Parathyroid adenoma (tissue), 2 donors: ENCODE measurements around the gene TUBA1C.

ENCODE experiments used
- H2AFZ ChIP-seq: fragments of 300-600 bp; sonication (generic); one replicate; pipeline ENCODE4 v1.7.0; 2017; ENCODE audit warnings: antibody characterized with exemption, mild to moderate bottlenecking
- H3K27ac ChIP-seq: fragments of 300-600 bp; sonication (generic); one replicate; pipeline ENCODE4 v1.7.0; 2017
- H3K27me3 ChIP-seq: fragments of 300-600 bp; sonication (generic); one replicate; pipeline ENCODE4 v1.7.0; 2017; ENCODE audit warnings: low read length; ENCODE audit not compliant: control insufficient read depth, insufficient read depth
- H3K36me3 ChIP-seq: fragments of 300-600 bp; sonication (generic); one replicate; pipeline ENCODE4 v1.7.0; 2017; ENCODE audit warnings: low read length; ENCODE audit not compliant: control insufficient read depth, insufficient read depth
- H3K4me1 ChIP-seq: fragments of 300-600 bp; sonication (generic); one replicate; pipeline ENCODE4 v1.7.0; 2017; ENCODE audit warnings: control low read depth
- H3K4me2 ChIP-seq: fragments of 300-600 bp; sonication (generic); one replicate; pipeline ENCODE4 v1.7.0; 2017; ENCODE audit warnings: low read length
- H3K4me3 ChIP-seq: fragments of 300-600 bp; sonication (generic); one replicate; pipeline ENCODE4 v1.7.0; 2017; ENCODE audit warnings: low read depth, low read length
- H3K79me2 ChIP-seq: fragments of 300-600 bp; sonication (generic); one replicate; pipeline ENCODE4 v1.7.0; 2017; ENCODE audit warnings: control low read depth
- H3K9ac ChIP-seq: fragments of 300-600 bp; sonication (generic); one replicate; pipeline ENCODE4 v1.7.0; 2017; ENCODE audit warnings: mild to moderate bottlenecking
- H3K9me3 ChIP-seq: fragments of 300-600 bp; sonication (generic); one replicate; pipeline ENCODE4 v1.7.0; 2017; ENCODE audit warnings: low read length; ENCODE audit not compliant: control insufficient read depth
- CTCF ChIP-seq: fragments of 300-600 bp; sonication (generic); IDR thresholded peaks from one replicate; pipeline ENCODE4 v1.7.0; 2017; ENCODE audit warnings: antibody characterized with exemption, mild to moderate bottlenecking
- donor health status: primary hyperparathyroidism.

The TUBA1C gene

GRCh38 chr12:49272790-49273725 is 8.2 kb downstream of the TUBA1C start:
- H3K4me2 ChIP-seq: no peak overlapping the region
- H3K9me3 ChIP-seq: no peaks in the 10 kb centered on the region
- H3K27ac ChIP-seq: no peak overlapping the region
- no peak for TF ChIP-seq CTCF
- no peaks in the 10 kb centered on the region for H3K36me3 ChIP-seq
- H2AFZ ChIP-seq: no peak overlapping the region
- no peak overlapping the region for H3K9ac ChIP-seq
- no peaks in the 10 kb centered on the region for H3K79me2 ChIP-seq
- peaks cover 7% of the 10 kb centered on the region for H3K4me1 ChIP-seq
- no peaks in the 10 kb centered on the region for H3K27me3 ChIP-seq
- no peak overlapping the region for H3K4me3 ChIP-seq

GRCh38 chr12:49273726-49274395 is 9.0 kb downstream of the TUBA1C start:
- TF ChIP-seq CTCF: no peak
- no peak overlapping the region for H3K9ac ChIP-seq
- no peak overlapping the region for H3K4me2 ChIP-seq
- H3K79me2 ChIP-seq: no peaks in the 10 kb centered on the region
- H3K27ac ChIP-seq: no peak overlapping the region
- no peak overlapping the region for H3K4me3 ChIP-seq
- no peak overlapping the region for H2AFZ ChIP-seq
- peaks cover under 1% of the 10 kb centered on the region for H3K4me1 ChIP-seq
- no peaks in the 10 kb centered on the region for H3K27me3 ChIP-seq
- no peaks in the 10 kb centered on the region for H3K36me3 ChIP-seq
- H3K9me3 ChIP-seq: no peaks in the 10 kb centered on the region

GRCh38 chr12:49274396-49275069 is 9.7 kb downstream of the TUBA1C start:
- no peaks in the 10 kb centered on the region for H3K79me2 ChIP-seq
- H3K4me2 ChIP-seq: no peak overlapping the region
- no peak for TF ChIP-seq CTCF
- no peak overlapping the region for H3K27ac ChIP-seq
- no peaks in the 10 kb centered on the region for H3K36me3 ChIP-seq
- no peaks in the 10 kb centered on the region for H3K4me1 ChIP-seq
- no peak overlapping the region for H3K9ac ChIP-seq
- H3K27me3 ChIP-seq: no peaks in the 10 kb centered on the region
- H3K4me3 ChIP-seq: no peak overlapping the region
- no peak overlapping the region for H2AFZ ChIP-seq
- H3K9me3 ChIP-seq: no peaks in the 10 kb centered on the region

- Histone ChIP-seq H3K9me3 (no peaks in the 10 kb centered on the region), H3K27me3 (no peaks in the 10 kb centered on the region), H3K4me3 (no peak overlapping the region), H2AFZ (no peak overlapping the region), H3K9ac (no peak overlapping the region), H3K36me3 (no peaks in the 10 kb centered on the region), H3K27ac (no peak overlapping the region), H3K79me2 (no peaks in the 10 kb centered on the region), H3K4me1 (no peaks in the 10 kb centered on the region), H3K4me2 (no peak overlapping the region)
- no peak for TF ChIP-seq CTCF
Measured at GRCh38 chr12:49276304-49277290, 11.7 kb downstream of the TUBA1C start.
